DOHH2 (cell line): ENCODE results near the gene GFM1.

Experiments
- H3F3A ChIP-seq: fragments of 200-600 bp; sonication (generic), shearing (Covaris generic); 2 replicates; pipeline ENCODE4 v1.6.0; 2016; ENCODE audit warnings: antibody characterized with exemption, mild to moderate bottlenecking; ENCODE audit not compliant: control insufficient read depth, insufficient read depth
- H3K27ac ChIP-seq: fragments of 200-600 bp; sonication (generic); 2 replicates; pipeline ENCODE4 v1.5.1; 2014; ENCODE audit warnings: low read depth, mild to moderate bottlenecking, low read length, moderate library complexity
- H3K27me3 ChIP-seq: fragments of 200-600 bp; sonication (generic); 2 replicates; pipeline ENCODE4 v1.6.1; 2014; ENCODE audit warnings: mild to moderate bottlenecking, low read length, mixed read lengths; ENCODE audit not compliant: control insufficient read depth
- H3K36me3 ChIP-seq: fragments of 200-600 bp; sonication (generic); 2 replicates; pipeline ENCODE4 v1.6.1; 2014; ENCODE audit warnings: mild to moderate bottlenecking, low read length, moderate library complexity, mixed read lengths; ENCODE audit not compliant: control insufficient read depth
- H3K4me1 ChIP-seq: fragments of 200-600 bp; sonication (generic); 2 replicates; pipeline ENCODE4 v1.6.1; 2014; ENCODE audit warnings: mild to moderate bottlenecking, low read length, mixed read lengths; ENCODE audit not compliant: control insufficient read depth
- H3K4me2 ChIP-seq: fragments of 200-600 bp; sonication (generic); 2 replicates; pipeline ENCODE4 v1.6.0; 2014; ENCODE audit warnings: mild to moderate bottlenecking, low read length, moderate library complexity
- H3K4me3 ChIP-seq: fragments of 200-600 bp; sonication (generic); 2 replicates; pipeline ENCODE4 v1.5.1; 2014; ENCODE audit warnings: mild to moderate bottlenecking, low read length, mixed read lengths
- H3K79me2 ChIP-seq: fragments of 200-600 bp; sonication (generic); 2 replicates; pipeline ENCODE4 v1.6.1; 2014; ENCODE audit warnings: mild to moderate bottlenecking, low read length, mixed read lengths; ENCODE audit not compliant: control insufficient read depth
- H3K9me2 ChIP-seq: fragments of 200-600 bp; sonication (generic); replicated peaks from 2 replicates; pipeline ENCODE4 v1.6.1; 2014; ENCODE audit warnings: mild to moderate bottlenecking, low read length, mixed read lengths; ENCODE audit not compliant: control insufficient read depth
- H3K9me3 ChIP-seq: fragments of 200-600 bp; sonication (generic); 2 replicates; pipeline ENCODE4 v1.6.1; 2014; ENCODE audit warnings: antibody characterized with exemption, low read length, mixed read lengths; ENCODE audit not compliant: control insufficient read depth, insufficient read depth
- H4K20me1 ChIP-seq: fragments of 200-600 bp; sonication (generic); 2 replicates; pipeline ENCODE4 v1.6.0; 2014; ENCODE audit warnings: low read depth, mild to moderate bottlenecking, antibody characterized with exemption, low read length, moderate library complexity; ENCODE audit not compliant: control insufficient read depth, insufficient read depth
- CTCF ChIP-seq: fragments of 200-600 bp; sonication (generic); IDR thresholded peaks from one replicate; pipeline ENCODE4 v1.5.1; 2014; ENCODE audit warnings: antibody characterized with exemption, mild to moderate bottlenecking, low read depth, low read length; ENCODE audit not compliant: poor library complexity, severe bottlenecking
- EZH2phosphoT487 ChIP-seq: fragments of 200-600 bp; sonication (generic); IDR thresholded peaks from 2 replicates; pipeline ENCODE4 v1.6.1; 2017; ENCODE audit warnings: borderline replicate concordance, mild to moderate bottlenecking, antibody characterized with exemption, low read length, moderate library complexity, mixed read lengths

The GFM1 gene

GRCh38 chr3:158678687-158679086 is 34.4 kb downstream of the GFM1 start:
- Histone ChIP-seq H3K4me1 (no peaks in the 10 kb centered on the region), H4K20me1 (no peaks in the 10 kb centered on the region), H3K4me3 (no peak overlapping the region), H3K27me3 (no peaks in the 10 kb centered on the region), H3K79me2 (no peaks in the 10 kb centered on the region), H3K9me3 (no peaks in the 10 kb centered on the region), H3K4me2 (no peak overlapping the region), H3F3A (no peaks in the 10 kb centered on the region), H3K27ac (no peak overlapping the region), H3K36me3 (peaks cover 22% of the 10 kb centered on the region), H3K9me2 (no peaks in the 10 kb centered on the region)
- no peak for TF ChIP-seq CTCF
- no peak for TF ChIP-seq EZH2phosphoT487

DNA sequence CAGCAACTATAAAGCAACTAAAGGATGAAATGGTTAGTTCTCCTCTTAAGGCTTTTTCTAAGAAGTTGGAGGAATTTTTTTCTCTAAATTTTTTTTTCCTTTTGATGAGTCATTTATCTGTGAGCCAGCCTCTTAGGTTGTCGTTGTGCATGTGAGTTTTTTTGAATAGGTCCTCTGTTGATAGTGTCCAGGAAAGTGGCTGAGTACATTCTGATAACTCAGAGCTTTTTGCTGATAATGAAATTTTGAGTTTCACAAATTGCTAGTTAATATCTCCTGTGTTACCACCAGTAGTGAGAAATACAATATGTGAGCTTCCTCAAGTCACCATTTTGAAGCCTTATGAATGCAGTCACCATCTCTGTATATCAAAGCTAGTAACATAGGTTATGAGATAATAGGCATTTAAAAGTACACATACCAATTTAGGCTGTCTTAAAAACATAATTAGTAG is 35.2 kb downstream of the GFM1 start:
- Histone ChIP-seq H3K4me2 (no peak overlapping the region), H3K4me3 (no peak overlapping the region), H3K79me2 (no peaks in the 10 kb centered on the region), H3K27me3 (no peaks in the 10 kb centered on the region), H4K20me1 (no peaks in the 10 kb centered on the region), H3K9me3 (no peaks in the 10 kb centered on the region), H3K9me2 (no peaks in the 10 kb centered on the region), H3F3A (no peaks in the 10 kb centered on the region), H3K4me1 (no peaks in the 10 kb centered on the region), H3K36me3 (peaks cover 25% of the 10 kb centered on the region), H3K27ac (no peak overlapping the region)
- TF ChIP-seq EZH2phosphoT487 = no peak
- TF ChIP-seq CTCF = no peak

DNA sequence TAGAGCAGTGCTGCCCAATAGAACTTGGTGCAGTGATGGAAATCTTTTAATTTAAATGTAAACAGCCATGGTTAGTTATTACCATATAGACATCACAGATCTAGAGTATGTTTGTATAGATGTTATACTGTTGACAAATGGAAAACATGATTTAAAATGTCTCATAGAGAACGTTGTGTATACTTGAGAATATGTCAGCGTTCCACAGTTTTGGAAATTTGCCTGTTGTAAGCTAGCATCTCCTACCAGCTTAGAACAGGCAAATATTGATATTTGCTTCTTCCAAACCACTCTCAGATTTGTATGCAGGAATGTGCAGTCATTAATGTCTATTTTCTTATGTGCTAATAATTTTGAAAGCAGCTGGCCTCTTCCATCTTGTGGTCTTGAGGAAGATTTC is 36.5 kb downstream of the GFM1 start:
- Histone ChIP-seq H3K79me2 (no peaks in the 10 kb centered on the region), H3K9me2 (no peaks in the 10 kb centered on the region), H3K9me3 (no peaks in the 10 kb centered on the region), H3K4me2 (no peak overlapping the region), H3K36me3 (peaks cover 35% of the 10 kb centered on the region), H3F3A (no peaks in the 10 kb centered on the region), H3K27ac (no peak overlapping the region), H3K27me3 (no peaks in the 10 kb centered on the region), H3K4me3 (no peak overlapping the region), H4K20me1 (no peaks in the 10 kb centered on the region), H3K4me1 (no peaks in the 10 kb centered on the region)
- TF ChIP-seq EZH2phosphoT487 (no peak), CTCF (no peak)

- Histone ChIP-seq H3K4me1 (no peaks in the 10 kb centered on the region), H3K4me2 (no peak overlapping the region), H3K4me3 (no peak overlapping the region), H3K27ac (no peak overlapping the region), H3F3A (no peaks in the 10 kb centered on the region), H3K79me2 (no peaks in the 10 kb centered on the region), H4K20me1 (no peaks in the 10 kb centered on the region), H3K36me3 (peaks cover 29% of the 10 kb centered on the region), H3K27me3 (no peaks in the 10 kb centered on the region), H3K9me2 (no peaks in the 10 kb centered on the region), H3K9me3 (no peaks in the 10 kb centered on the region)
- no peak for TF ChIP-seq EZH2phosphoT487
- no peak for TF ChIP-seq CTCF
Observed at GRCh38 chr3:158683230-158683962, 39.1 kb downstream of the GFM1 start.
